Endothelial cell of umbilical vein (primary cell): ENCODE results near the gene FBN3. TPM values are rescaled to one million over a fixed set of nuclear protein-coding genes. Genes with fewer than 3 reads are reported as not detected.

ENCODE experiments used
- BruUV-seq: library from RNA; stranded (reverse); fragments of 400-500 nt; replicated peaks from 2 replicates; lab custom pipeline; 2021; lab: Mats Ljungman, UMichigan
- CTCF ChIA-PET: fragments of 300-600, 350-600 bp; sonication (Branson Sonifier 250); formaldehyde crosslinking; loops from one replicate; lab custom pipeline; 2021; ENCODE audit warnings: antibody characterized with exemption, inconsistent platforms; lab: Charles Lee
- POLR2A ChIA-PET: fragments of 300-600, 350-600 bp; sonication (Branson Sonifier 250); formaldehyde crosslinking; loops from one replicate; lab custom pipeline; 2021; ENCODE audit warnings: antibody characterized with exemption, inconsistent platforms; lab: Charles Lee
- DNase-seq: peaks from one replicate; pipeline ENCODE4 v3.0.0-alpha.2; 2011; ENCODE audit warnings: low read depth, low spot score
- FAIRE-seq: peaks from 2 replicates; lab custom pipeline; 2011; peaks lifted over from hg19 to GRCh38; lab: Jason Lieb, UNC
- H2AFZ ChIP-seq: 2 replicates; pipeline ENCODE4 v1.6.0; 2012; ENCODE audit warnings: low read depth, low read length, control low read depth, inconsistent platforms
- H3K27ac ChIP-seq: 2 replicates; pipeline ENCODE4 v1.5.1; 2011; ENCODE audit warnings: low read depth, mild to moderate bottlenecking, control low read depth, low read length, moderate library complexity; ENCODE audit not compliant: insufficient read depth
- H3K27me3 ChIP-seq, 2 experiments: 2 replicates each; pipeline versions ENCODE4 v1.6.0 to v1.6.1; 2011; ENCODE audit warnings: low read length in 2 of 2, mixed read lengths in 1 of 2; ENCODE audit not compliant: control insufficient read depth in 2 of 2, insufficient read depth in 2 of 2
- H3K36me3 ChIP-seq, 2 experiments: 2 replicates in 1 of 2; 3 replicates in 1 of 2; pipeline ENCODE4 v1.5.1; 2011; ENCODE audit warnings: low read length in 2 of 2, mild to moderate bottlenecking in 1 of 2, moderate library complexity in 1 of 2; ENCODE audit not compliant: control insufficient read depth in 2 of 2, insufficient read depth in 2 of 2; ENCODE audit errors: extremely low read depth in 1 of 2
- H3K4me1 ChIP-seq: 3 replicates; pipeline ENCODE4 v1.5.1; 2011; ENCODE audit warnings: mild to moderate bottlenecking, low read length; ENCODE audit not compliant: control insufficient read depth, insufficient read depth; ENCODE audit errors: extremely low read depth
- H3K4me2 ChIP-seq: 2 replicates; pipeline ENCODE4 v1.6.1; 2011; ENCODE audit warnings: low read length, control low read depth, mixed read lengths; ENCODE audit not compliant: insufficient read depth
- H3K4me3 ChIP-seq, 3 experiments: fragments of 200-600 bp in 1 of 3; sonication (generic), shearing (Covaris generic) in 1 of 3; replicated peaks in 1 of 3; 2 replicates each; pipeline ENCODE4 v1.5.1; 2011 to 2016; ENCODE audit warnings: control low read depth in 3 of 3, low read length in 3 of 3, mild to moderate bottlenecking in 2 of 3, inconsistent platforms in 1 of 3, low read depth in 1 of 3, moderate library complexity in 1 of 3; ENCODE audit not compliant: insufficient read depth in 1 of 3
- H3K79me2 ChIP-seq: 2 replicates; pipeline ENCODE4 v1.6.0; 2012; ENCODE audit warnings: low read length, inconsistent platforms; ENCODE audit not compliant: control insufficient read depth, insufficient read depth
- H3K9ac ChIP-seq: replicated peaks from 2 replicates; pipeline ENCODE3; 2011; ENCODE audit warnings: low read length, control low read depth; ENCODE audit not compliant: insufficient read depth; ENCODE audit errors: extremely low read depth
- H3K9me1 ChIP-seq: replicated peaks from 3 replicates; pipeline ENCODE4 v1.6.0; 2011; ENCODE audit warnings: mild to moderate bottlenecking, low read length; ENCODE audit not compliant: control insufficient read depth, insufficient read depth; ENCODE audit errors: extremely low read depth
- H3K9me3 ChIP-seq: replicated peaks from 2 replicates; pipeline ENCODE4 v1.5.1; 2012; ENCODE audit warnings: low read length, inconsistent platforms; ENCODE audit not compliant: control insufficient read depth, insufficient read depth
- H4K20me1 ChIP-seq: replicated peaks from 2 replicates; pipeline ENCODE3; 2011; ENCODE audit warnings: mild to moderate bottlenecking, low read length; ENCODE audit not compliant: control insufficient read depth, insufficient read depth; ENCODE audit errors: extremely low read depth
- CTCF ChIP-seq, 2 donors: IDR thresholded peaks; 1 replicate in 1 of 2; 2 replicates in 1 of 2; pipeline ENCODE4 v1.5.1; 2011; ENCODE audit warnings: low read length in 2 of 2, mild to moderate bottlenecking in 2 of 2, moderate library complexity in 2 of 2, control low read depth in 1 of 2, inconsistent platforms in 1 of 2, low read depth in 1 of 2; ENCODE audit not compliant: insufficient read depth in 1 of 2; ENCODE audit errors: extremely low read depth in 1 of 2
- EZH2 ChIP-seq: IDR thresholded peaks from 2 replicates; pipeline ENCODE4 v1.6.1; 2012; ENCODE audit warnings: borderline replicate concordance, low read depth, mild to moderate bottlenecking, moderate library complexity, low read length, inconsistent platforms; ENCODE audit not compliant: severe bottlenecking
- FOS ChIP-seq: IDR thresholded peaks from 2 replicates; pipeline ENCODE4 v1.6.1; 2011; ENCODE audit warnings: mild to moderate bottlenecking, low read length, moderate library complexity, borderline replicate concordance; ENCODE audit not compliant: insufficient read depth
- GATA2 ChIP-seq: IDR thresholded peaks from 2 replicates; pipeline ENCODE4 v1.7.0; 2011; ENCODE audit warnings: low read depth, mild to moderate bottlenecking, moderate library complexity, mixed read lengths, low read length; ENCODE audit not compliant: insufficient read length, insufficient read depth
- JUN ChIP-seq: IDR thresholded peaks from 2 replicates; pipeline ENCODE4 v1.6.1; 2011; ENCODE audit warnings: borderline replicate concordance, low read depth; ENCODE audit not compliant: insufficient read length, insufficient read depth
- MAX ChIP-seq: IDR thresholded peaks from 2 replicates; pipeline ENCODE4 v1.6.1; 2011; ENCODE audit not compliant: insufficient read depth, insufficient read length
- MYC ChIP-seq: IDR thresholded peaks from one replicate; pipeline ENCODE4 v1.6.1; 2011; ENCODE audit warnings: mild to moderate bottlenecking, low read depth, low read length
- POLR2A ChIP-seq: IDR thresholded peaks from 2 replicates; pipeline ENCODE4 v1.6.1; 2012; ENCODE audit warnings: low read depth, mild to moderate bottlenecking, control low read depth, low read length
- POLR2AphosphoS5 ChIP-seq: IDR thresholded peaks from 2 replicates; pipeline ENCODE4 v1.6.1; 2012; ENCODE audit warnings: low read depth, mild to moderate bottlenecking, control low read depth, low read length, moderate library complexity; ENCODE audit not compliant: insufficient read depth
- dilution Hi-C: fragments of 300-500 bp; cut with MboI; formaldehyde crosslinking; loops from one replicate; pipeline ENCODE4 v1.15.0; 2019; ENCODE audit warnings: low sequenced_read_pairs; ENCODE audit not compliant: extremely low pct_ligation_motif_present
- intact Hi-C: fragments of 100-400 bp; cut with micrococcal nuclease; formaldehyde crosslinking; loops from one replicate; pipeline ENCODE4 v1.10.0; 2022
- polyA plus RNA-seq, 4 experiments: library from polyadenylated mRNA; depleted of rRNA in 3 of 4; stranded (reverse) in 3 of 4; unstranded in 1 of 4; fragments of >200 nt; gene quantifications; 2 replicates each; pipeline versions ENCODE4 v1.2.1 to v1.2.3, GENCODE V29; 2011 to 2012; ENCODE audit warnings: missing spikeins in 1 of 4
- total RNA-seq: library from RNA; stranded (reverse); gene quantifications from 2 replicates; pipeline ENCODE4 v1.2.3, GENCODE V29; 2021

FBN3 gene
- total and polyA plus RNA-seq, 2 donors (not counting 3 experiments of a cell fraction or from before 2014, with no cell fraction given): not detected

DNA sequence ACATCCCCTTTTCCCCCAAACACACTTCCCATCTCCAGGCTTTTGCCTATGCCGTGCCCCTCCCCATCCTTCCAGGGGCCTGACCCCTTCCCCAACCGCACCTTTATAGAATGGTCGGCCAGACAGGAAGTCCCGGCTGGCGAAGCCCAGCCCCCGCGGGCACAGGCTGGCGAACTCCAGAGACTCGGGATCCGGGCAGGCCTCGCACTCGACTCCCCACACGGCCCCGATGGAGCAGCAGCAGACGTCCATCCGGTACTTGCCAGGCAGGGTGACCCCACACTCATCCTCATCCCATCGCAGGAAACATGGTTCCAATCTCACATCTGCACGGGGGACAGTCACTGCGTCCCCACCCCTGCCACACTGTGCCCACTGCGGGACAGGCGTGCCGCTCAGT is 25.7 kb downstream of the FBN3 start:
- Histone ChIP-seq H3K9ac (no peak overlapping the region), H2AFZ (no peak overlapping the region), H3K9me1 (no peaks in the 10 kb centered on the region), H4K20me1 (no peaks in the 10 kb centered on the region), H3K27ac (no peak overlapping the region), H3K27me3 (no peaks in the 10 kb centered on the region), H3K4me1 (no peaks in the 10 kb centered on the region), H3K4me3 (no peak overlapping the region), H3K36me3 (no peaks in the 10 kb centered on the region), H3K79me2 (no peaks in the 10 kb centered on the region), H3K9me3 (no peaks in the 10 kb centered on the region), H3K4me2 (no peak overlapping the region)
- TF ChIP-seq EZH2 (no peak), JUN (no peak), MAX (no peak), GATA2 (no peak), POLR2A (no peak), CTCF (IDR thresholded peaks at IDR 0.05; ENCODE audit: extremely low read depth in 1 of 2, insufficient read depth in 1 of 2, low read depth in 1 of 2, low read length in 2 of 2) (no peak), FOS (no peak), POLR2AphosphoS5 (no peak), MYC (no peak)
- ChIA-PET POLR2A (no interaction called here), CTCF (interaction anchor here (1.4 kb wide), 1 partner anchor 179 kb away, joined by 4 read pairs; no protein-coding TSS in a partner anchor)
- intact Hi-C loops (loop anchor here (2.0 kb wide), 1 partner anchor 15 kb away; no protein-coding TSS in a partner anchor), dilution Hi-C loops (no loop called here)
- FAIRE-seq: no peak
- no peak for DNase-seq
- BruUV-seq: no TSS peak
